Esophagus (tissue), 2 donors: Measurements from ENCODE around the gene RIC1. TPM values are rescaled to one million over a fixed set of nuclear protein-coding genes. Genes with fewer than 3 reads are reported as not detected.
"Not testable (repeated sequence)": the region's sequence is repeated elsewhere in the genome, so short reads cannot be mapped to it uniquely, and the experiment has no call there.

Experiments used
- H3K27ac ChIP-seq, 2 donors: one replicate each; pipeline ENCODE4 v1.5.1; 2013; ENCODE audit warnings: low read depth in 2 of 2, mild to moderate bottlenecking in 2 of 2, inconsistent platforms in 1 of 2, low read length in 1 of 2, moderate library complexity in 1 of 2
- H3K27me3 ChIP-seq, 2 donors: one replicate each; pipeline ENCODE4 v1.6.1; 2013; ENCODE audit warnings: low read length in 2 of 2, control low read depth in 1 of 2, mild to moderate bottlenecking in 1 of 2; ENCODE audit not compliant: insufficient read depth in 2 of 2, control insufficient read depth in 1 of 2
- H3K36me3 ChIP-seq, 2 donors: one replicate each; pipeline ENCODE4 v1.6.1; 2013; ENCODE audit warnings: low read length in 1 of 2; ENCODE audit not compliant: control insufficient read depth in 2 of 2, insufficient read depth in 2 of 2
- H3K4me1 ChIP-seq, 2 donors: one replicate each; pipeline ENCODE4 v1.6.1; 2013; ENCODE audit warnings: low read length in 1 of 2; ENCODE audit not compliant: control insufficient read depth in 2 of 2, insufficient read depth in 2 of 2
- H3K4me3 ChIP-seq, 2 donors: one replicate each; pipeline ENCODE4 v1.5.1; 2013; ENCODE audit warnings: low read length in 2 of 2, mild to moderate bottlenecking in 2 of 2, low read depth in 1 of 2, moderate library complexity in 1 of 2
- H3K9me3 ChIP-seq, 2 donors: one replicate each; pipeline ENCODE4 v1.6.1; 2013; ENCODE audit warnings: mild to moderate bottlenecking in 2 of 2, low read depth in 1 of 2, low read length in 1 of 2, moderate library complexity in 1 of 2; ENCODE audit not compliant: control insufficient read depth in 2 of 2, insufficient read depth in 1 of 2
- WGBS, 2 donors: extraction: QIAGEN DNeasy Blood & Tissue Kit; methylation state at CpG; one replicate each; pipeline ENCODE4 v1.1.7; 2013; 5-methylcytosine and 5-hydroxymethylcytosine counted together
- polyA plus RNA-seq, 2 donors: library from polyadenylated mRNA; stranded (reverse); fragments of 200-250 nt; gene quantifications; one replicate each; pipeline ENCODE4 v1.2.3, GENCODE V29; 2013
- donor health status: healthy with polysubstance abuse.
- donor health status: Bipolar disorder and iron deficiency.

The RIC1 gene
- polyA plus RNA-seq = 1 to 10 TPM; 4.3 to 5.8 TPM

DNA sequence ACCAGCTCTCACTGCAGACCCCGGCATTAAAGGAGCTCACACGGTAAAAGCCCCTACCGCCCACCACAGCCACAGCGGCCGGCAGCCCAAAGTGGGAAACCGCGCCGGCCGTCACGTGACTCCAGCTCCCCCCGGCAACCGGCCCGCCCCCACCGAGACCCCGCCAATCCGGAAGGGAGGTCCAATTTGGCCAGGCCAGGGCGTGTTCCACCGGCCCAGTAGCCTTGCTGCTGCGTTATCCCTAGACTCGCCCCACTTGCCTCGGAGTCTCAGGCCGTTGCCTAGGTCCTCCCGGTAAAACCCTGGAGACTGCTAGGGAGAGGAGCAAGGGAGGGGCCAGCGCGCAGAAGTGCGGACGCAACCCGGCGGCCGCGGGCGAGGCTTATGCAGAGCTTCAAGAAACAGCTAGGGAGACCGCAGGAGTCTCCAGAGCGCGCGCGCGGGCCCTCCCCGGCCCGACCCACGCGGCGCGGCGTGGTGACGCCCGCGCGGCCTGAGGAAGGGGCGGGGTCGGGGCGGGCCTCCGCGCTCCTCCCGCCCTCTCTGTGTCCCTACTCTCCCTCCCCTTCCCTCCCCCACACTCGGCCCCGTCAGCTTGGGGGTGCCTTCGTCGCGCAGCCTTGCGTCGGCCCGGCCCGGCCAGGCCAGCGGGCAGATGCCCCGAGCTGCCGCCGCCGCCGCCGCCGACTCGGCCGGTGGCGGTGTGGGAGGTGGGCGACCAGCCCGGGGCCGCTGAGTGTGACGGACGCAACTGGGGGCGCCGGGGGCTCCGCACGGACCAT lies at the start of gene RIC1:
RIC1 (plus strand) TSS at position 578 of the 782 bp plus-strand sequence; CDS start at position 781, 203 bp downstream.
- H3K27me3 ChIP-seq = no peaks in the 10 kb centered on the region
- 0 to 1% methylated on average over 61 to 84 of the region's 84 CpGs for WGBS, 2 donors
- no peaks in the 10 kb centered on the region for H3K36me3 ChIP-seq
- peak within 1 kb of the TSS; percentile 97 to 98 for H3K27ac ChIP-seq
- H3K4me1 ChIP-seq = peaks cover 0 to 2% of the 10 kb centered on the region in 2 donors
- peak within 1 kb of the TSS; percentile 80 to 92 for H3K4me3 ChIP-seq
- H3K9me3 ChIP-seq = no peaks in the 10 kb centered on the region

- H3K4me3 ChIP-seq = no peak overlapping the region
- 89 to 95% methylated on average over 1 of the region's 1 CpG for WGBS, 2 donors
- H3K27me3 ChIP-seq = no peaks in the 10 kb centered on the region
- H3K36me3 ChIP-seq = peaks cover 0 to 4% of the 10 kb centered on the region in 2 donors
- peaks cover 0 to 3% of the 10 kb centered on the region in 2 donors for H3K4me1 ChIP-seq
- no peaks in the 10 kb centered on the region for H3K9me3 ChIP-seq
- no peak overlapping the region for H3K27ac ChIP-seq
Observed at GRCh38 chr9:5579881-5580280, 49.0 kb upstream of the RIC1 start.

DNA sequence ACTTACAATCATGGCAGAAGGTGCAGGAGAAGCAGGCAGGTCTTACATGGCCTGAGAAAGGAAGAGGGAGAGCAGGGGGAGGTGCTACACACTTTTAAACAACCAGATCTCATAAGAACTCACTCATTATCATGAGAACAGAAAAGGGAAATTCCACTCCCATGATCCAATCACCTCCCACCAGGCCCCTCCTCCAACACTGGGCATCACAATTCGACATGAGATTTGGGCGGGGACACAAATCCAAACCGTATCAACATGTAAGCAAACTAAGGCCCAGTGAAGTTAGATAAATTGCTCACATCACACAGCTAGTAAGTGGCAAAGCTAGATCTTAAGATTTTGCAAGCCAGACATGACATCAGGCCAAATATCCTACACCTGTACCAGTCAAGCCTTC lies 48.3 kb upstream of the RIC1 start:
- Histone ChIP-seq H3K4me3 (no peak overlapping the region), H3K36me3 (peaks cover 0 to 4% of the 10 kb centered on the region in 2 donors), H3K9me3 (no peaks in the 10 kb centered on the region), H3K27me3 (no peaks in the 10 kb centered on the region), H3K4me1 (peaks cover 0 to 3% of the 10 kb centered on the region in 2 donors), H3K27ac (no peak overlapping the region)
- WGBS, 2 donors = 82 to 83% methylated on average over 3 of the region's 3 CpGs

DNA sequence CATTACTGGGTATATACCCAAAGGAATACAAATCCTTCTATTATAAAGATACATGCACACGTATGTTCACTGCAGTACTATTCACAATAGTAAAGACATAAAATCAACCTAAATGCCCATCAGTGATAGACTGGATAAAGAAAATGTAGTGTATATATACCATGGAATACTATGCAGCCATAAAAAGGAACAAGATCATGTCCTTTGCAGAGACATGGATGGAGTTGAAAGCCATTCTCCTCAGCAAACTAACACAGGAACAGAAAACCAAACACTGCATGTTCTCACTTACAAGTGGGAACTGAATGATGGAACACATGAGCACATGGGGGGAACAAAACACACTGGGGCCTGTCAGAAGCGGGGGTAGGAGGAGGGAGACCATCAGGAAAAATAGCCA lies 47.2 kb upstream of the RIC1 start:
- not testable (repeated sequence) for H3K4me3 ChIP-seq, H3K9me3 ChIP-seq, H3K27ac ChIP-seq, H3K36me3 ChIP-seq, H3K4me1 ChIP-seq, H3K27me3 ChIP-seq
- WGBS, 2 donors = 98 to 99% methylated on average over 2 of the region's 2 CpGs

DNA sequence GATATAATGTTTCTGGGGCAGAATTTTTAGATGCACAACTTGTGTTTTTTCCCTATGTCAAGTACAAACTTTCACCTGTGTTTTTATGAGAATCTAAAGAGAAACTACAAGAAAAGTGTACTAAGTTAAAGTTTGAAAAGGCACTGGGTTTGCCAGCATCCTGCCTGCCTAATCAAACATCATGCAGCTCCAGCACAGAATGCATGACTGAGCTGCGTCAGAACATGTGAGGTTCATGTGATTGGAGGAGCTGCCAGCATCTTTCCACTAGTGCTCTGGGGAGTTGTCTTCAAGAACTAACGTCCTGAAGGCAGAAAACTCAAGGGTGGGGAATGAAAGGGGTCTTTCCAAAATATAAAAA lies 46.1 kb upstream of the RIC1 start:
- Histone ChIP-seq H3K36me3 (peaks cover 0 to 4% of the 10 kb centered on the region in 2 donors), H3K4me3 (no peak overlapping the region), H3K27me3 (no peaks in the 10 kb centered on the region), H3K9me3 (no peaks in the 10 kb centered on the region), H3K4me1 (peaks cover 2 to 3% of the 10 kb centered on the region in 2 donors), H3K27ac (peak overlapping the region in 1 of 2 donors; percentile 22)
- 7 to 20% methylated on average over 2 of the region's 2 CpGs for WGBS, 2 donors

DNA sequence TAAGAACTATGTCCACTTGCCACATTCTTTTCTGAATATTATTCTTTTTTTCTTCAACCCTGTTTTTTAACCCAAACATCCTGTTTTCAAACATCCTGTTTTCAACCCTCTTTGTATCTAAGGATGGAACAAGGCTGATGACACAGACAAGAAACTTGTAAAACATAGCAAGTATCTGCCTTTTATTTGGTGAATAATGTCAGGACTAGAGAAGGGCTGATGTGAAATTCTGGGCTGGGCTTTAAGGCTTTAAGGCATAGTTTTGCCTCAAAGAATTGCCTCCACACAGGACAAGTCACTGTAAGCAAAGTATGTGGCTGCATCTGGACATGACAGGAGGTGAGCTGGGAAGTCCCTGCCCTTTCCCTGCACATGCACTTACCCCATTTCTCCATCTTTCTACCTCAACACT lies 42.5 kb upstream of the RIC1 start:
- H3K27me3 ChIP-seq = no peaks in the 10 kb centered on the region
- H3K9me3 ChIP-seq = no peaks in the 10 kb centered on the region
- peaks cover 2 to 3% of the 10 kb centered on the region in 2 donors for H3K4me1 ChIP-seq
- H3K36me3 ChIP-seq = no peaks in the 10 kb centered on the region
- H3K4me3 ChIP-seq = no peak overlapping the region
- H3K27ac ChIP-seq = peak overlapping the region in 1 of 2 donors; percentile 9

DNA sequence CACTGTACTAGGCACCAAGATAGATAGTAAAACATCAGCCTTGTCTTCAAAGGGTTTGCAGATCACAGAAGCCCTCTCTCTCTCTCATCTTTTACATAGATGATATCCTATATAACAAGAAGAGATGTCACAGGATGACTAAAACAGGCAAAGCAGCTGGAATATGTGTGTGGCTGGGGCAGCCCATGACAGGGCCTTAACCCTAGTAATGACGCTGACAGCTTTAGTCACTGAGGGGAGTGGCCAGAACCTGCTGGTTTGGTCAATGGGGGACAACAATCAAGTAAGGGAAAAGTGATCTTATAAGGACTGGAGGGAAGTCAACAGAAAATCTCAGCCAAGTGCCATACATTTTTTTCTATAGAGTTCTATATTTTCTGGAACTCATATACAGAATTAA lies 41.9 kb upstream of the RIC1 start:
- peaks cover 2 to 3% of the 10 kb centered on the region in 2 donors for H3K4me1 ChIP-seq
- no peaks in the 10 kb centered on the region for H3K27me3 ChIP-seq
- H3K4me3 ChIP-seq = no peak overlapping the region
- 50 to 56% methylated on average over 1 of the region's 1 CpG for WGBS, 2 donors
- H3K27ac ChIP-seq = no peak overlapping the region
- no peaks in the 10 kb centered on the region for H3K9me3 ChIP-seq
- no peaks in the 10 kb centered on the region for H3K36me3 ChIP-seq

DNA sequence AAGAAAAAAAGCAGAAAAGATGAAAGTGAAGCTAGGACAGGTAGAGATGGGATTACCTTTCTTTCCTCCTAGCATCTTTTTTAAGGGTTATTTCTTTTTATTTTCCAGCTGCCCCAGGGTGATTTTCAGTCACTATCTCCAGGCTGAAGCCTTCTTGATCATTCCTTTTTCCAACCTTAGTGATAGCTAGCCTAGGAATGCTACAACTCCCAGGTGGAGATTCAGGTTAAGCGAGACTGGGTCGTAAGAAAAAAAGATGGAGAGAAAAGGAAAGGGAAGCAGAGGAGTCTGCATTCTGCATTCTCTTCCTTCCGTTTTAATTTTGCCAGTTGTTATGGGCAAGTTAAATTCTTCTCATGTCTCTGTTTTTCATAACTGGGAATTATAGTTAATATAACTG lies 36.7 kb upstream of the RIC1 start:
- Histone ChIP-seq H3K27ac (no peak overlapping the region), H3K4me3 (no peak overlapping the region), H3K9me3 (no peaks in the 10 kb centered on the region), H3K36me3 (no peaks in the 10 kb centered on the region), H3K4me1 (no peaks in the 10 kb centered on the region), H3K27me3 (no peaks in the 10 kb centered on the region)
- 79 to 91% methylated on average over 3 of the region's 3 CpGs for WGBS, 2 donors

GRCh38 chr9:5592904-5593303 lies 36.0 kb upstream of the RIC1 start:
- Histone ChIP-seq H3K4me3 (no peak overlapping the region), H3K36me3 (no peaks in the 10 kb centered on the region), H3K9me3 (no peaks in the 10 kb centered on the region), H3K4me1 (no peaks in the 10 kb centered on the region), H3K27ac (no peak overlapping the region), H3K27me3 (no peaks in the 10 kb centered on the region)
- 85 to 88% methylated on average over 5 of the region's 5 CpGs for WGBS, 2 donors

DNA sequence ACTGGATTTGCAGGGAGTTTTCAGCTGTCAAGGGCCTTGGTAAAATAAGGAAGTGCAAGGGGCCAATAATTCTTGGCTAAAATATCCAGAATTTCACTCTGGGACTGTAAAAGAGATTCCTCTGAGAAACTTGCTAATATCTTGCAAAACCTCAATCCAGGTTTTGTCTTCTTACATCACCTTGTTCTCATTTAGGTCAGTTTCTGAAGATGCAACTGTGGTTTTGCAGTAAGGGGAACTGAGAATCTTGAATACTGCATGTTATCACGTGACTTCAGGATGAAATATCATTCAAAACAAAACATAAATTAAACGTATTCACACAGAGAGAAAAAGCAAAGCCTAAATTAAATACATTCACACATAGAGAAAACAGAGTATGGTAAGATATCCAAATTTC lies 35.0 kb upstream of the RIC1 start:
- no peaks in the 10 kb centered on the region for H3K27me3 ChIP-seq
- H3K36me3 ChIP-seq = no peaks in the 10 kb centered on the region
- H3K4me1 ChIP-seq = no peaks in the 10 kb centered on the region
- H3K4me3 ChIP-seq = no peak overlapping the region
- no peak overlapping the region for H3K27ac ChIP-seq
- 75 to 79% methylated on average over 2 of the region's 2 CpGs for WGBS, 2 donors
- H3K9me3 ChIP-seq = no peaks in the 10 kb centered on the region
